H1 (cell line): ENCODE results near the gene EEF1AKMT1. TPM values are rescaled to one million over a fixed set of nuclear protein-coding genes. Genes with fewer than 3 reads are reported as not detected.

Experiments used
- CTCF ChIA-PET: fragments of 300-600 bp; sonication (Branson Sonifier 250); formaldehyde crosslinking; loops from one replicate; lab custom pipeline; 2021; ENCODE audit not compliant: partially characterized antibody; lab: Charles Lee
- POLR2A ChIA-PET: fragments of 300-600 bp; sonication (Branson Sonifier 250); formaldehyde crosslinking; loops from one replicate; lab custom pipeline; 2021; ENCODE audit warnings: inconsistent platforms; ENCODE audit not compliant: partially characterized antibody; lab: Charles Lee
- DNase-seq, 2 experiments: peaks; one replicate each; pipeline versions ENCODE4 v3.0.0 to v3.0.0-alpha.2; 2010 to 2022; ENCODE audit warnings: low spot score in 2 of 2, low read depth in 1 of 2, mixed read lengths in 1 of 2
- FAIRE-seq: peaks from 2 replicates; lab custom pipeline; 2011; peaks lifted over from hg19 to GRCh38; lab: Jason Lieb, UNC
- H2AFZ ChIP-seq: 2 replicates; pipeline ENCODE4 v1.8.1; 2012; ENCODE audit warnings: low read length, inconsistent platforms
- H2AK5ac ChIP-seq: 2 replicates; pipeline ENCODE4 v1.6.1; 2013; ENCODE audit warnings: low read depth, low read length
- H2BK120ac ChIP-seq: replicated peaks from 2 replicates; pipeline ENCODE3; 2013; ENCODE audit warnings: low read depth, low read length, inconsistent platforms
- H2BK12ac ChIP-seq: 2 replicates; pipeline ENCODE4 v1.6.1; 2013; ENCODE audit warnings: low read depth, low read length
- H2BK15ac ChIP-seq: 2 replicates; pipeline ENCODE4 v1.6.1; 2013; ENCODE audit warnings: low read length
- H2BK20ac ChIP-seq: 2 replicates; pipeline ENCODE4 v1.6.1; 2013; ENCODE audit warnings: low read length
- H2BK5ac ChIP-seq: 2 replicates; pipeline ENCODE4 v1.6.1; 2013; ENCODE audit warnings: low read depth, low read length
- H3K14ac ChIP-seq: 2 replicates; pipeline ENCODE4 v1.6.1; 2013; ENCODE audit warnings: inconsistent platforms; ENCODE audit not compliant: insufficient read length
- H3K18ac ChIP-seq: 2 replicates; pipeline ENCODE4 v1.6.1; 2013; ENCODE audit warnings: low read length; ENCODE audit errors: extremely low read depth
- H3K23ac ChIP-seq: 2 replicates; pipeline ENCODE4 v1.6.1; 2013; ENCODE audit warnings: inconsistent platforms; ENCODE audit not compliant: insufficient read length
- H3K23me2 ChIP-seq: 2 replicates; pipeline ENCODE4 v1.6.1; 2013; ENCODE audit warnings: low read depth, low read length
- H3K27ac ChIP-seq: 2 replicates; pipeline ENCODE4 v1.6.1; 2011; ENCODE audit warnings: low read depth, low read length, inconsistent platforms
- H3K27me3 ChIP-seq, 4 experiments: replicated peaks in 1 of 4; 1 replicate in 1 of 4; 2 replicates in 3 of 4; pipeline versions ENCODE4 v1.6.1 to v1.8.1; 2011 to 2013; ENCODE audit warnings: low read length in 3 of 4, mild to moderate bottlenecking in 3 of 4, inconsistent platforms in 2 of 4, mixed read lengths in 2 of 4, moderate library complexity in 1 of 4; ENCODE audit not compliant: control insufficient read depth in 3 of 4, insufficient read depth in 3 of 4; ENCODE audit errors: extremely low read depth in 1 of 4
- H3K36me3 ChIP-seq, 4 experiments: 2 replicates each; pipeline versions ENCODE4 v1.6.1 to v1.8.1; 2011 to 2013; ENCODE audit warnings: mild to moderate bottlenecking in 4 of 4, low read length in 3 of 4, moderate library complexity in 2 of 4, control low read depth in 1 of 4, inconsistent platforms in 1 of 4; ENCODE audit not compliant: insufficient read depth in 4 of 4, control insufficient read depth in 2 of 4
- H3K4ac ChIP-seq: replicated peaks from 2 replicates; pipeline ENCODE3; 2013; ENCODE audit warnings: low read length, low read depth, mixed read lengths, inconsistent platforms; ENCODE audit not compliant: insufficient read length
- H3K4me1 ChIP-seq, 4 experiments: replicated peaks in 1 of 4; 1 replicate in 1 of 4; 2 replicates in 3 of 4; pipeline versions ENCODE4 v1.6.1 to v1.8.1; 2011 to 2013; ENCODE audit warnings: low read length in 3 of 4, inconsistent platforms in 2 of 4, mixed read lengths in 1 of 4; ENCODE audit not compliant: insufficient read depth in 4 of 4, control insufficient read depth in 3 of 4
- H3K4me2 ChIP-seq, 2 experiments: 2 replicates each; pipeline versions ENCODE4 v1.6.1 to v1.8.1; 2011 to 2013; ENCODE audit warnings: low read depth in 2 of 2, low read length in 2 of 2, control low read depth in 1 of 2, inconsistent platforms in 1 of 2, mild to moderate bottlenecking in 1 of 2; ENCODE audit not compliant: insufficient read depth in 1 of 2
- H3K4me3 ChIP-seq, 4 experiments: fragments of 200-600, 300-600 bp in 1 of 4; sonication (generic), shearing (Covaris generic), sonication (Bioruptor Twin) in 1 of 4; 2 replicates each; pipeline versions ENCODE4 v1.5.1 to v1.8.1; 2011 to 2016; ENCODE audit warnings: low read length in 4 of 4, low read depth in 3 of 4, control low read depth in 2 of 4, inconsistent platforms in 2 of 4, mild to moderate bottlenecking in 2 of 4, mixed read lengths in 1 of 4, moderate library complexity in 1 of 4; ENCODE audit not compliant: insufficient read depth in 2 of 4; ENCODE audit errors: extremely low read depth in 1 of 4
- H3K56ac ChIP-seq: replicated peaks from 2 replicates; pipeline ENCODE3; 2013; ENCODE audit warnings: low read depth, mild to moderate bottlenecking, mixed read lengths, low read length, inconsistent platforms; ENCODE audit not compliant: insufficient read length
- H3K79me1 ChIP-seq: 2 replicates; pipeline ENCODE4 v1.6.1; 2013; ENCODE audit warnings: low read depth, low read length, control low read depth
- H3K79me2 ChIP-seq, 2 experiments: 2 replicates each; pipeline versions ENCODE4 v1.6.1 to v1.8.1; 2012 to 2013; ENCODE audit warnings: low read length in 2 of 2, mild to moderate bottlenecking in 2 of 2, inconsistent platforms in 1 of 2; ENCODE audit not compliant: insufficient read depth in 2 of 2, control insufficient read depth in 1 of 2
- H3K9ac ChIP-seq, 4 experiments: replicated peaks in 1 of 4; 1 replicate in 1 of 4; 2 replicates in 3 of 4; pipeline versions ENCODE4 v1.6.1 to v1.8.1; 2011 to 2013; ENCODE audit warnings: low read depth in 3 of 4, low read length in 3 of 4, control low read depth in 2 of 4, mild to moderate bottlenecking in 2 of 4, moderate library complexity in 2 of 4, inconsistent platforms in 1 of 4; ENCODE audit errors: extremely low read depth in 1 of 4
- H3K9me3 ChIP-seq, 2 experiments: 2 replicates each; pipeline versions ENCODE4 v1.6.1 to v1.8.1; 2012 to 2013; ENCODE audit warnings: mild to moderate bottlenecking in 2 of 2, moderate library complexity in 2 of 2, control low read depth in 1 of 2, inconsistent platforms in 1 of 2, low read depth in 1 of 2, low read length in 1 of 2, mixed read lengths in 1 of 2; ENCODE audit not compliant: insufficient read depth in 2 of 2
- H4K20me1 ChIP-seq, 2 experiments: replicated peaks in 1 of 2; 2 replicates each; pipeline versions ENCODE3 to v1.8.1; 2011 to 2013; ENCODE audit warnings: inconsistent platforms in 2 of 2, low read length in 2 of 2, mild to moderate bottlenecking in 1 of 2; ENCODE audit not compliant: insufficient read depth in 2 of 2, control insufficient read depth in 1 of 2
- H4K5ac ChIP-seq: 2 replicates; pipeline ENCODE4 v1.6.1; 2013; ENCODE audit warnings: low read length, low read depth, mixed read lengths, inconsistent platforms; ENCODE audit not compliant: insufficient read length
- H4K8ac ChIP-seq: 2 replicates; pipeline ENCODE4 v1.8.0; 2013; ENCODE audit warnings: mild to moderate bottlenecking, moderate library complexity, low read length, inconsistent platforms; ENCODE audit not compliant: insufficient read depth; ENCODE audit errors: extremely low read depth
- H4K91ac ChIP-seq: replicated peaks from 2 replicates; pipeline ENCODE3; 2013; ENCODE audit warnings: low read length, mixed read lengths, inconsistent platforms; ENCODE audit not compliant: insufficient read length
- CTCF ChIP-seq, 3 experiments: IDR thresholded peaks; 1 replicate in 2 of 3; 2 replicates in 1 of 3; pipeline versions ENCODE4 v1.5.1 to v1.6.1; 2011; ENCODE audit warnings: low read length in 3 of 3, mild to moderate bottlenecking in 3 of 3, inconsistent platforms in 2 of 3, low read depth in 1 of 3, moderate library complexity in 1 of 3; ENCODE audit not compliant: insufficient read depth in 1 of 3; ENCODE audit errors: control extremely low read depth in 1 of 3
- EP300 ChIP-seq, 2 experiments: IDR thresholded peaks; 1 replicate in 1 of 2; 2 replicates in 1 of 2; pipeline ENCODE4 v1.6.1; 2011 to 2012; ENCODE audit warnings: low read depth in 2 of 2, low read length in 2 of 2, mild to moderate bottlenecking in 2 of 2, borderline replicate concordance in 1 of 2, inconsistent platforms in 1 of 2, moderate library complexity in 1 of 2
- FOSL1 ChIP-seq: IDR thresholded peaks from 2 replicates; pipeline ENCODE4 v1.6.1; 2011; ENCODE audit warnings: mild to moderate bottlenecking, low read depth, low read length, moderate library complexity; ENCODE audit not compliant: insufficient read depth
- HDAC2 ChIP-seq, 2 experiments: fragments of 300-600 bp in 1 of 2; sonication (generic) in 1 of 2; IDR thresholded peaks; 2 replicates each; pipeline ENCODE4 v1.6.1; 2011 to 2012; ENCODE audit warnings: low read depth in 2 of 2, low read length in 2 of 2, mild to moderate bottlenecking in 2 of 2, moderate library complexity in 2 of 2, borderline replicate concordance in 1 of 2, inconsistent platforms in 1 of 2
- JUN ChIP-seq: IDR thresholded peaks from 2 replicates; pipeline ENCODE4 v1.6.1; 2011; ENCODE audit warnings: low read depth, mild to moderate bottlenecking, improper control_type of control experiment, low read length
- KDM4A ChIP-seq: IDR thresholded peaks from one replicate; pipeline ENCODE4 v1.7.1; 2012; ENCODE audit warnings: low read depth, mild to moderate bottlenecking, moderate library complexity, low read length, inconsistent platforms; ENCODE audit not compliant: severe bottlenecking
- SAP30 ChIP-seq: fragments of 300-600 bp; sonication (generic); IDR thresholded peaks from 2 replicates; pipeline ENCODE4 v1.7.1; 2012; ENCODE audit warnings: low read length, moderate library complexity, mild to moderate bottlenecking, inconsistent platforms; ENCODE audit not compliant: insufficient read depth, insufficient replicate concordance
- TAF7 ChIP-seq: optimal IDR thresholded peaks from 2 replicates; pipeline ENCODE3; 2011; ENCODE audit warnings: low read depth, mild to moderate bottlenecking, inconsistent platforms, low read length, moderate library complexity, borderline replicate concordance
- TCF12 ChIP-seq: IDR thresholded peaks from 2 replicates; pipeline ENCODE4 v1.6.1; 2011; ENCODE audit warnings: low read depth, mild to moderate bottlenecking, low read length
- ZNF274 ChIP-seq: IDR thresholded peaks from 2 replicates; pipeline ENCODE4 v1.7.0; 2012; ENCODE audit warnings: low read length, borderline replicate concordance; ENCODE audit errors: extremely low read depth
- WGBS, 2 experiments: shearing (Covaris generic) in 1 of 2; methylation state at CpG; one replicate each; pipeline versions ENCODE4 v1.1.6 to v1.1.7; 2013 to 2015; ENCODE audit warnings: low lambda C conversion rate in 2 of 2, mixed read lengths in 2 of 2, inconsistent platforms in 1 of 2, low coverage in 1 of 2, missing lambda C conversion rate in 1 of 2; ENCODE audit not compliant: insufficient replicate concordance in 2 of 2, insufficient coverage in 1 of 2, insufficient read length in 1 of 2; ENCODE audit errors: extremely low coverage in 1 of 2, missing lambda C conversion rate in 1 of 2; 5-methylcytosine and 5-hydroxymethylcytosine counted together
- polyA plus RNA-seq, 7 experiments: library from polyadenylated mRNA; depleted of rRNA in 3 of 7; stranded (reverse) in 5 of 7; unstranded in 2 of 7; fragments of >200 nt in 5 of 7; fragments of 200-250 nt in 2 of 7; gene quantifications; 1 replicate in 5 of 7; 2 replicates in 1 of 7; 4 replicates in 1 of 7; pipeline versions ENCODE4 v1.2.1 to v1.2.3, GENCODE V29; 2011 to 2013; ENCODE audit warnings: missing spikeins in 2 of 7, mixed read lengths in 2 of 7
- total RNA-seq: library from RNA; stranded (reverse); fragmentation: NEBNext Ultra II Directional; extraction: Animal tissue kit (Norgen Biotek cat#: 25700); gene quantifications from 2 replicates; pipeline ENCODE4 v1.2.1, GENCODE V29; 2021

EEF1AKMT1 gene
- total and polyA plus RNA-seq, 2 of the 8 experiments (the other 6 are each of a cell fraction or from before 2014, with no cell fraction given) = 3.1 to 4.1 TPM

- H3K56ac ChIP-seq = no peak overlapping the region
- no peak overlapping the region for H4K5ac ChIP-seq
- 0 out of 2 replicates have a peak overlapping the region, but pooled peaks have one; percentile 4 for H2AK5ac ChIP-seq
- no peak for DNase-seq
- H3K79me1 ChIP-seq = no peaks in the 10 kb centered on the region
- ChIA-PET POLR2A (no interaction called here), CTCF (interaction anchor here (1.3 kb wide), 2 partner anchors 60 to 225 kb away, joined by 3 to 4 read pairs; no protein-coding TSS in a partner anchor)
- no peak overlapping the region for H3K23ac ChIP-seq
- H3K27ac ChIP-seq = no peak overlapping the region
- H4K8ac ChIP-seq = no peak overlapping the region
- no peak overlapping the region for H2BK5ac ChIP-seq
- H3K23me2 ChIP-seq = peaks cover 15% of the 10 kb centered on the region
- no peaks in the 10 kb centered on the region for H3K79me2 ChIP-seq
- 87% methylated on average over 13 of the region's 13 CpGs; no CpG with 5 or more reads in 1 of the 2 experiments for WGBS, 2 experiments
- H3K4ac ChIP-seq = no peak overlapping the region
- no peak overlapping the region for H3K9ac ChIP-seq
- no peak overlapping the region for H3K14ac ChIP-seq
- no peak overlapping the region for H2AFZ ChIP-seq
- H2BK15ac ChIP-seq = no peak overlapping the region
- no peak for FAIRE-seq
- H3K27me3 ChIP-seq = peaks cover 2 to 29% (median 18%) of the 10 kb centered on the region in 4 experiments; a peak in 6 of 7 replicates
- H2BK20ac ChIP-seq = no peak overlapping the region
- H3K9me3 ChIP-seq = no peaks in the 10 kb centered on the region; a peak in 1 of 4 replicates
- H3K4me2 ChIP-seq = no peak overlapping the region
- H3K36me3 ChIP-seq = no peaks in the 10 kb centered on the region
- no peak overlapping the region for H4K91ac ChIP-seq
- no peak overlapping the region for H3K4me3 ChIP-seq
- H3K4me1 ChIP-seq = peaks cover 0 to 3% (median 0%) of the 10 kb centered on the region in 4 experiments; a peak in 3 of 7 replicates
- H2BK12ac ChIP-seq = 0 out of 2 replicates have a peak overlapping the region, but pooled peaks have one; percentile 27
- no peak overlapping the region for H2BK120ac ChIP-seq
- H3K18ac ChIP-seq = no peak overlapping the region
- peaks cover 0 to 10% of the 10 kb centered on the region in 2 experiments for H4K20me1 ChIP-seq
- TF ChIP-seq TCF12 = no peak
- TF ChIP-seq HDAC2 (IDR thresholded peaks at IDR 0.05; ENCODE audit: borderline replicate concordance in 1 of 2, low read depth in 2 of 2, low read length in 2 of 2) = no peak
- TF ChIP-seq SAP30 = no peak
- TF ChIP-seq CTCF (IDR thresholded peaks at IDR 0.05; ENCODE audit: control extremely low read depth in 1 of 3, insufficient read depth in 1 of 3, low read depth in 1 of 3, low read length in 3 of 3) = no peak
- no peak for TF ChIP-seq EP300 (IDR thresholded peaks at IDR 0.05; ENCODE audit: borderline replicate concordance in 1 of 2, low read depth in 2 of 2, low read length in 2 of 2)
- no peak for TF ChIP-seq KDM4A
- TF ChIP-seq TAF7 = no peak
- no peak for TF ChIP-seq ZNF274
- no peak for TF ChIP-seq FOSL1
- no peak for TF ChIP-seq JUN
Measured at GRCh38 chr13:20719783-20720182, 54.0 kb downstream of the EEF1AKMT1 start.
